ENCODE data around the gene DNAJC15. TPM values are rescaled to one million over a fixed set of nuclear protein-coding genes. Genes with fewer than 3 reads are reported as not detected.

The DNAJC15 gene
- total RNA-seq, 2 donors from 2014 or later = 29.7 to 46.9 TPM

DNA sequence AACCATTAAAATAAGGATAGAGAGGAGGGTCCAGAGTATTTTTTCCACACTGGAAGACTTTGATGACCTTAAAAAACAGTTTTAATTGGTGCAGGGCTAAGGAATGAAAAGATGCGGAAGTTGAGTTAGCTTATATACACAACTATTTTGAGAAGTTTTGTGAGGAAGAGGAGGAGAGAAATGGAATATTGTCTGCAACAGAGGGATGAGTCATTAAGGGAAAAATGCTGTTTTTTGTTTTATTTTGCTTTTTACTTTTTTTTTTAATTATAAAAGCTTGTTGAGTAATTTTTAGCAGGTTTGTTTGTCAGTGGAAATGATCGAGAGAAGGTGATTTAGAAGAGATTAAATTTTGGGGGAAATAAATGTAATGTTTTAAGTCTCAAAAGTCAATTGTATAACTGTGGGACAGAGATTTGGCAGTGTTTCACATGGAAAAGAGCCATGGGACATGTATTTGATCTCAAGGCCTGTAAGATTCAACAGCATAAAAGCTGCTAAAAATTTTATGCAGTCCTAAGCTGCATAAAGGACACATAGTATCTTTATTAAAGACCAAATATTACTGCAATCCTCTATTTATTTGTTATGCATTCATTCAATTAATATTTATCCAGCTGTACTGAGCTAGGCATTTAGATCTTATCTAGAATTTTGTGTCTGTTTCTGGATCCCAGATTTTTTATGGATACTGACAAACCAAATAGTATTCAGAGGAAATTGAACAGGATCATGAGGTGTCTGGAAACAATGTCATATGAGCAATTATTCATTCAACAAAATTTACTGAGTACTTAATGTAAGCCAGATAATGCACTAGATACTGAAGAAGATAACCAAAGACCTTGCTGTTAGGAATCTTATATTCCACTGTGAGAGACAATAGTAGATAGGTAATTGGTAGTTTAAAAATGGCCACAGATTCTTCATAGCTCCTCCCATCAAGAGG, 72.7 kb downstream of the DNAJC15 start:
- H3K27ac ChIP-seq (ENCODE audit: low read depth, low read length) = no peak overlapping the region
- no peaks in the 10 kb centered on the region for H3K9me3 ChIP-seq (ENCODE audit: control insufficient read depth, low read length)
- Mint-ChIP-seq H3K27me3 (ENCODE audit: insufficient read depth) (no peaks in the 10 kb centered on the region), H3K36me3 (ENCODE audit: low read depth) (peaks cover 54% of the 10 kb centered on the region), H3K4me1 (peaks cover 12% of the 10 kb centered on the region), H3K27ac (no peak overlapping the region), H3K4me3 (no peak overlapping the region), H3K9me3 (no peaks in the 10 kb centered on the region)
- H3K27me3 ChIP-seq (ENCODE audit: control insufficient read depth, insufficient read depth, low read length, poor library complexity, severe bottlenecking) = no peaks in the 10 kb centered on the region
- H3K36me3 ChIP-seq (ENCODE audit: control insufficient read depth, insufficient read depth, low read length) = peaks cover 96% of the 10 kb centered on the region
- H3K4me1 ChIP-seq (ENCODE audit: control insufficient read depth, insufficient read depth, low read length) = no peaks in the 10 kb centered on the region
- WGBS, 2 experiments (ENCODE audit: insufficient coverage in 1 of 2, insufficient read length in 1 of 2) = 92 to 95% methylated on average over 2 of the region's 2 CpGs
- TF ChIP-seq, protein P1, sequence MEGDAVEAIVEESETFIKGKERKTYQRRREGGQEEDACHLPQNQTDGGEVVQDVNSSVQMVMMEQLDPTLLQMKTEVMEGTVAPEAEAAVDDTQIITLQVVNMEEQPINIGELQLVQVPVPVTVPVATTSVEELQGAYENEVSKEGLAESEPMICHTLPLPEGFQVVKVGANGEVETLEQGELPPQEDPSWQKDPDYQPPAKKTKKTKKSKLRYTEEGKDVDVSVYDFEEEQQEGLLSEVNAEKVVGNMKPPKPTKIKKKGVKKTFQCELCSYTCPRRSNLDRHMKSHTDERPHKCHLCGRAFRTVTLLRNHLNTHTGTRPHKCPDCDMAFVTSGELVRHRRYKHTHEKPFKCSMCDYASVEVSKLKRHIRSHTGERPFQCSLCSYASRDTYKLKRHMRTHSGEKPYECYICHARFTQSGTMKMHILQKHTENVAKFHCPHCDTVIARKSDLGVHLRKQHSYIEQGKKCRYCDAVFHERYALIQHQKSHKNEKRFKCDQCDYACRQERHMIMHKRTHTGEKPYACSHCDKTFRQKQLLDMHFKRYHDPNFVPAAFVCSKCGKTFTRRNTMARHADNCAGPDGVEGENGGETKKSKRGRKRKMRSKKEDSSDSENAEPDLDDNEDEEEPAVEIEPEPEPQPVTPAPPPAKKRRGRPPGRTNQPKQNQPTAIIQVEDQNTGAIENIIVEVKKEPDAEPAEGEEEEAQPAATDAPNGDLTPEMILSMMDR (conservative IDR thresholded peaks at IDR 0.05) = no peak
- H3K9ac ChIP-seq (ENCODE audit: extremely low read depth, low read length, poor library complexity, severe bottlenecking) = no peak overlapping the region
- no peak overlapping the region for H3K4me3 ChIP-seq (ENCODE audit: low read length)
- DNase-seq = no peak

DNA sequence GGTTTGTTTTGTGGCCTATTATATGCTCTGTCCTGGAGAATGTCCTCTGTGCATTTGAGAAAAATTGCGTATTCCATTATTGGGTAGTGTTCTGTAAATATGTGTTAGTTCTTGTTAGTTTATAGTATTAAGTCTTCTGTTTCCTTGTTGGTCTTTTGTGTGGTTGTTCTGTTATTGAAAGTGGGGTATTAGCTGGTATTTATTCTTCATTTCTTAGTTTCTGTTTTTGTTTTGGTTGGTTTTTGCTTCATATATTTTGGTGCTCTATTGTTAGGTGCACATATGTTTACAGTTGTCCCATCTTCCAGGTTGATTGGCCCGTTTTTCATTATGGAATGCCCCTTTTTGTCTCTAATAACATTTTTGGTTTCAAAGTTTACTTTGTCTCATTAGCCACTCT, 77.3 kb downstream of the DNAJC15 start:
- Histone ChIP-seq H3K27me3 (ENCODE audit: control insufficient read depth, insufficient read depth, low read length, poor library complexity, severe bottlenecking) (no peaks in the 10 kb centered on the region), H3K9ac (ENCODE audit: extremely low read depth, low read length, poor library complexity, severe bottlenecking) (no peak overlapping the region), H3K36me3 (ENCODE audit: control insufficient read depth, insufficient read depth, low read length) (peaks cover 95% of the 10 kb centered on the region), H3K27ac (ENCODE audit: low read depth, low read length) (no peak overlapping the region), H3K4me1 (ENCODE audit: control insufficient read depth, insufficient read depth, low read length) (no peaks in the 10 kb centered on the region), H3K4me3 (ENCODE audit: low read length) (no peak overlapping the region), H3K9me3 (ENCODE audit: control insufficient read depth, low read length) (no peaks in the 10 kb centered on the region)
- H3K9me3 Mint-ChIP-seq = peaks cover 2% of the 10 kb centered on the region
- no peak overlapping the region for H3K27ac Mint-ChIP-seq
- peaks cover 44% of the 10 kb centered on the region for H3K36me3 Mint-ChIP-seq (ENCODE audit: low read depth)
- no peak for DNase-seq
- H3K4me3 Mint-ChIP-seq = no peak overlapping the region
- no peaks in the 10 kb centered on the region for H3K27me3 Mint-ChIP-seq (ENCODE audit: insufficient read depth)
- TF ChIP-seq, protein P1 (conservative IDR thresholded peaks at IDR 0.05) = no peak
- H3K4me1 Mint-ChIP-seq = peaks cover 7% of the 10 kb centered on the region
- WGBS, 2 experiments (ENCODE audit: insufficient coverage in 1 of 2, insufficient read length in 1 of 2) = 82 to 91% methylated on average over 1 to 2 of the region's 2 CpGs

DNA sequence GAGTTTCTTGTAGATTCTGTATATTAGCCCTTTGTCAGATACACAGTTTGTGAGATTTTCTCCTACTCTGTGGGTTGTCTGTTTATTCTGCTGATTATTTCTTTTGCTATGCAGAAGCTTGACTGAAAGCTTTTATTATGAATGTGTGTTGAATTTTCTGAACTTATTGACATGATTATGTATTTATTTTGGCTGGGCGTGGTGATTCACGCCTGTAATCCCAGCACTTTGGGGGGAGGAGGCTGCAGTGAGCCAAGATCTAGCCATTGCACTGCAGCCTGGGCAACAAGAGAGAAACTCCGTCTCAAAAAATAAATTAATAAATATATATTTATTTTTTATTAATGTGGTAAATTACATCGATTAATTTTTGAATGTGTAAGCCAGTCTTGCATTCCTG, 78.9 kb downstream of the DNAJC15 start:
- H3K27me3 Mint-ChIP-seq (ENCODE audit: insufficient read depth) = no peaks in the 10 kb centered on the region
- peaks cover 4% of the 10 kb centered on the region for H3K4me1 Mint-ChIP-seq
- TF ChIP-seq, protein P1 (conservative IDR thresholded peaks at IDR 0.05) = no peak
- no peak overlapping the region for H3K4me3 Mint-ChIP-seq
- no peak overlapping the region for H3K9ac ChIP-seq (ENCODE audit: extremely low read depth, low read length, poor library complexity, severe bottlenecking)
- H3K27ac ChIP-seq (ENCODE audit: low read depth, low read length) = no peak overlapping the region
- H3K36me3 Mint-ChIP-seq (ENCODE audit: low read depth) = peaks cover 34% of the 10 kb centered on the region
- DNase-seq = no peak
- H3K4me1 ChIP-seq (ENCODE audit: control insufficient read depth, insufficient read depth, low read length) = peaks cover 3% of the 10 kb centered on the region
- WGBS, 2 experiments (ENCODE audit: insufficient coverage in 1 of 2, insufficient read length in 1 of 2) = 92% methylated on average over 3 of the region's 4 CpGs; no CpG with 5 or more reads in 1 of the 2 experiments
- no peak overlapping the region for H3K27ac Mint-ChIP-seq
- H3K36me3 ChIP-seq (ENCODE audit: control insufficient read depth, insufficient read depth, low read length) = peaks cover 95% of the 10 kb centered on the region
- H3K9me3 Mint-ChIP-seq = peaks cover 2% of the 10 kb centered on the region
- H3K9me3 ChIP-seq (ENCODE audit: control insufficient read depth, low read length) = no peaks in the 10 kb centered on the region
- H3K4me3 ChIP-seq (ENCODE audit: low read length) = no peak overlapping the region
- H3K27me3 ChIP-seq (ENCODE audit: control insufficient read depth, insufficient read depth, low read length, poor library complexity, severe bottlenecking) = no peaks in the 10 kb centered on the region

Data from endodermal cell (in vitro differentiated cells).